NCI-H748 (cell line): Measurements from ENCODE around the gene TJP3.

ENCODE experiments used
- DNase-seq: peaks from one replicate; lab custom pipeline; 2025; ENCODE audit not compliant: unreplicated experiment; lab: John Stamatoyannopoulos, UW

The TJP3 gene

GRCh38 chr19:3783660-3784584 is 75.7 kb downstream of the TJP3 start:
- DNase-seq = peak; percentile 42

- DNase-seq = no peak
Measured at GRCh38 chr19:3784607-3785450, 76.6 kb downstream of the TJP3 start.

- DNase-seq = peak; percentile 33
Measured at GRCh38 chr19:3785451-3785937, 77.3 kb downstream of the TJP3 start.

GRCh38 chr19:3785938-3786824 is 78.0 kb downstream of the TJP3 start, which contains the start of gene MATK:
Gene MATK (minus strand): TSS chr19:3786381. CDS start chr19:3785135, 1,246 bp downstream.
- peak; percentile 15 for DNase-seq

GRCh38 chr19:3788996-3789778 is 81.0 kb downstream of the TJP3 start:
- DNase-seq = no peak

- no peak for DNase-seq
Measured at GRCh38 chr19:3790209-3790734, 82.1 kb downstream of the TJP3 start.

- DNase-seq = no peak
Measured at GRCh38 chr19:3790941-3791340, 82.8 kb downstream of the TJP3 start.

- no peak for DNase-seq
Measured at GRCh38 chr19:3792114-3792513, 83.9 kb downstream of the TJP3 start.

GRCh38 chr19:3793799-3794198 is 85.6 kb downstream of the TJP3 start:
- DNase-seq = no peak

- no peak for DNase-seq
Measured at GRCh38 chr19:3796358-3796757, 88.2 kb downstream of the TJP3 start.

GRCh38 chr19:3798137-3798536 is 90.0 kb downstream of the TJP3 start:
- no peak for DNase-seq
